C1 segment of cervical spinal cord (tissue), 14 donors: ENCODE results near the gene MAEA.
A peak's percentile ranks its signal among the peaks of the same experiment; 100 is the strongest.
"Not testable (repeated sequence)": the region's sequence is repeated elsewhere in the genome, so short reads cannot be mapped to it uniquely, and the experiment has no call there.

ENCODE experiments used
- DNase-seq, 14 donors: peaks; one replicate each; lab custom pipeline; 2025; lab: John Stamatoyannopoulos, UW

MAEA gene

DNA sequence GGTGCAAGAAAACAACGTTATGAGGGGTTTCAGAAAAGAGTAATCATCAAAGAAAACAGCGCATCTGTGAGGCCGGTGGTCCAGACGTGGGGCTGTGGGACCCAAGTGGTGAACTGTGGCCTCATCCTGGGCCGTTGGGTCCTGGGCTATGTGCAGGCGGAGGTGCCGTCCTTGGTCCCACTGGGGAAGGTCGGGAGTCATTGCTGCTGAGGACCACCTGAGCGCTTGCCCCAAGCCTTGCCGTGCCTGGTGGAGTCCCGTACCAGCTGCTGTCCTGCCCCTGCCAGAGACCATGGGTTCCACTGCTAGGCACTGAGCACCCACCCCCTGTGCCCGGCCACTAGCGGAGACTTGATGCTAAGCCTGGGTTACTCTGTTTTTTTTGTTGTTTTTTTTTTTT lies 31.8 kb downstream of the MAEA start:
- no peak for DNase-seq

DNA sequence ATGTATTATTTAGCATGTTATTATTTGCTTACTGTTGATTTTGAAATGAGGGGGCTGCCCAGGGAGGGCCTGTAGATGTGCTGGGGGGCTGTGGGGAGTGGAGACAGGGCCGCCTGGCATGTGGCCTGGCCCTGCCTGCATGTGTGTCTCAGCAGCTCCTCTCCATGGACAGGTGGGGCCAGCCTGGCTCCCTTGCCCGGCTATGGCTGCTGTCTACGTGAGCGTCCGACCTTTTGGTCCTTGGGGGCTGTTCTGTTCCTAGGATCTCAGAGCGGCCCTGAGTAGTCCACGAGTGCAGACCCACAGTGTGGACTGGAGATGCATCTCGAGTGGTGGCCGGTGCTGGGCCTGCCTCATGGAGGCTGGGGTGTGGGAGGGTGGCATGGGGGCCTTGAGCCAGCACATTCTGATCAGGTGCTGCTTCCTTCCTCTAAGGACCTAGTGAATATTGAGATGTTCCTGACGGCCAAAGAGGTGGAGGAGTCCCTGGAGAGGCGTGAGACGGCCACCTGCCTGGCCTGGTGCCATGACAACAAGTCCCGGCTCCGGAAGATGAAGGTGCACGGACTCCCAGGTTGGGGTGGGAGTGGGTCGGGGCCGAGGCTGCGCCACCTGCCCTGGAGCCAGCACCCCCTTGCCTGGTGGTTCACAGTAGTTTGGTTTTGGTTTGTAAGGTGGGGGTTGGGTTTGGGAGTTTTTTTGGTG lies 32.4 kb downstream of the MAEA start:
- peak in 1 of 14 donors; percentile 10 for DNase-seq

DNA sequence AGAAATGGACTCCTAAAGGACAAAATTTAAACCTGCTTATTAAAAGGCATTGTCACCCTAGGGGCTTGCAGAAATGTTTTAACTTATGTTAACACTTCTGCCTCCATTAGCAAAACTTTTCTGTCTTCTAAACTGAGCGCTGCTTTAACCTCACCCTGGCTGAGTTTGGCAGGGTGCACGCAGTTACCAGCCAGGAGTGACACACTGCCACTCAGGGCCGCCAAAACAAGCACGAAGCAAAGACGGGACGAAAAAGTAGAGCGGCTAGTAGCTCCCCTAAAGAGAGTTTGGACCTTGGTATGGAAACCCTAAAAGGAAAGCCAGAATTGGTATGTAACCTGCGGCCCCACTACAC lies 33.6 kb downstream of the MAEA start:
- DNase-seq = peak in 1 of 14 donors; percentile 53

DNA sequence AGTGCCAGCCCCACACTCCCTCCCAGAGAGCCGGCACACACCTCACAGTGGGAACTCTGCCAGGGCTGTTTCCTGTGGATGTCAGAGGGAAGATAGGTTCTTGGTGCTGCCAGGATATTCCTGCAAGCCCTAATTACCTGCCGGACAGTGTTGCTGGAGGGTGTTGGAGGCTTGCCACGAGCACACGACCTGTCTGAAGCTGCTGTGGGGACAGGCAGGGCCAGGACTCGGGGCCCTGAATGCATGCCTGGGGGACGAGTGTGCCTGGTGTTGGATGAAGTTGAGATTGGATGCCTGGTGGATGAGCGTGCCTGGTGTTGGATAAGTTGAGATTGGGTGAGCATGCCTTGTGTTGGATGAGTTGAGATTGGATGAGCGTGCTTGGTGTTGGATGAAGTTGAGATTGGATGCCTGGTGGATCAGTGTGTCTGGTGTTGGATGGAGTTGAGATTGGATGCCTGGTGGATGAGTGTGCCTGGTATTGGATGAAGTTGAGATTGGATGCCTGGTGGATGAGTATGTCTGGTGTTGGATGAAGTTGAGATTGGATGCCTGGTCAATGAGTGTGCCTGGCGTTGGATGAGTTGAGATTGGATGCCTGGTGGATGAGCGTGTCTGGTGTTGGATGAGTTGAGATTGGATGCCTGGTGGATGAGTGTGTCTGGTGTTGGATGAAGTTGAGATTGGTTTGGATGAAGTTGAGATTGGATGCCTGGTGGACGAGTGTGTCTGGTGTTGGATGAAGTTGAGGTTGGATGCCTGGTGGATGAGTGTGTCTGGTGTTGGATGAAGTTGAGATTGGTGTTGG lies 34.1 kb downstream of the MAEA start:
- DNase-seq = peak in 1 of 14 donors; percentile 53

DNA sequence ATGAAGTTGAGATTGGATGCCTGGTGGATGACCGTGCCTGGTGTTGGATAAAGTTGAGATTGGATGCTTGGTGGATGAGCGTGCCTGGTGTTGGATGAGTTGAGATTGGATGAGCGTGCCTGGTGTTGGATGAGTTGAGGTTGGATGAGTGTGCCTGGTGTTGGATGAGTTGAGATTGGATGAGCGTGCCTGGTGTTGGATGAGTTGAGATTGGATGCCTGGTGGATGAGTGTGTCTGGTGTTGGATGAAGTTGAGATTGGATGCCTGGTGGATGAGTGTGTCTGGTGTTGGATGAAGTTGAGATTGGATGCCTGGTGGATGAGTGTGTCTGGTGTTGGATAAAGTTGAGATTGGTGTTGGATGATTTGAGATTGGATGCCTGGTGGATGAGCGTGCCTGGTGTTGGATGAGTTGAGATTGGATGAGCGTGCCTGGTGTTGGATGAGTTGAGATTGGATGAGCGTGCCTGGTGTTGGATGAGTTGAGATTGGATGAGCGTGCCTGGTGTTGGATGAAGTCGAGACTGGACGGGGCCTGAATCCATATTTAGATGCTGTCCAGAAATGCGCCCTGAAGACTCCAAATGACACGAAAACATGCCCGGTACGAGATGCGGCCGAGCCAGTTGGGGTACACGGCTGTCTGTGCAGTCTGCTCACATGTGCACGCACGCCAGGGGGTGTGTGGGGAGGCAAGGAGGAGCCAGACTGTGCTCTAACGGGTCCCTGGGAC lies 34.9 kb downstream of the MAEA start:
- DNase-seq = not testable (repeated sequence)

DNA sequence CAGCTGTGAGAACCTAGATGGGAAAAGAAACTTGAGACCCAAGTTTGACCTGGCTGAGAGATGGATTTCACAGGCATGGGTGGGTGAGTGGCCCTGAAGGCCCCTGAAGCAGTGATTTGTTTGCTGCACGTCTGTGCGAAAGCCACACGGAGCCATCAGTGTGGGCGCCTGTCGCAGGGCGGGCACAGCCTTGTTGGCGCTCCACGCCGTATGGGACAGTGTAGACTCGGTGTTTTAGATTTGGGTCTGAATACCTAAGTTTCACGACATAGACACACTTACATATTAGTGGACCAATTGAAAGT lies 35.4 kb downstream of the MAEA start:
- no peak for DNase-seq

DNA sequence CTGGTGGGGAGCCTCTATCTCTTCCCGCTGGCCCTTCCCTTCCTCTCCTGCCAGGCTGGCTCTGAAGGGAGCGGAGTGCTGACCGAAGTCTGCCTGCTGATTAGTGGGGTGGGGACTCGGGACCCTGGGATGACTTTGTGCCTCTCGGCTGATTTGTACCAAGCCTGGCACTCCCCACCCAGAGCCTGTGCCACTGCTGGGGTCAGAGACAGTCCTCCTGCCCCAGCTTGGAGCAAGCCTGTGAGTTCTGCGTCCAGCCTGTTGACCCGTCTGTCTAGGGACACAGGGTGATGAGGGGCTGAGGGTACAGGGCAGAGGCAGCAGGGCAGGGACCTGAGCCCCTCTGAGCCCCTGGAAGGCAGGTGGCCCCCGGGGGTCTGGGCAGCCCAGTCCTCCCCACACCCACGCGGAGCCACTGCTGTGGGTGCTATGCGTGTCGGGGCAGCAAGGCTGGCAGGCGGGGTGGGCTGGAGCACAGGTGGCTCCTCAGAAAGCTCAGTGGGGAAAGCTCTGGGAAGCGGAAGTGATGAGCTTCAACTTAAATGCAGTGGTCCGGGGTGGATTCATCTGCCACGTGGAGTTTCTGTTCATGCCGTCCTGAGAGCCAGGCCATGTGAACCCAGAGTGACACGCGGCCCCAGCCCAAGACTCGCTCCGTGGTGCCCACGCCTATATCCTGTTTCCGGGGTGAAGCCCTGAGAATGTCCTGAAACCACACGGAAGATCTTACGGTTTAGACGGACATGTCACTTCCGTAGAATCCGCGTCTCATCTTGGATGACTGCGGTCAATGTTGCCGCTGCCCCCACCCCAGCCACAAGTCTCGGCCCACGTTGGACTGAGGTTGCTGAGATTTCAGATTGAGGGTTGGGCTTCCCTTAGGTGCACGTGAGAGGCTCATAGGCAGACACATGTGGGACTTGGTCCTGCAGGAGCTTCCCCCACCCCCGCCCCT lies 36.3 kb downstream of the MAEA start:
- no peak for DNase-seq

DNA sequence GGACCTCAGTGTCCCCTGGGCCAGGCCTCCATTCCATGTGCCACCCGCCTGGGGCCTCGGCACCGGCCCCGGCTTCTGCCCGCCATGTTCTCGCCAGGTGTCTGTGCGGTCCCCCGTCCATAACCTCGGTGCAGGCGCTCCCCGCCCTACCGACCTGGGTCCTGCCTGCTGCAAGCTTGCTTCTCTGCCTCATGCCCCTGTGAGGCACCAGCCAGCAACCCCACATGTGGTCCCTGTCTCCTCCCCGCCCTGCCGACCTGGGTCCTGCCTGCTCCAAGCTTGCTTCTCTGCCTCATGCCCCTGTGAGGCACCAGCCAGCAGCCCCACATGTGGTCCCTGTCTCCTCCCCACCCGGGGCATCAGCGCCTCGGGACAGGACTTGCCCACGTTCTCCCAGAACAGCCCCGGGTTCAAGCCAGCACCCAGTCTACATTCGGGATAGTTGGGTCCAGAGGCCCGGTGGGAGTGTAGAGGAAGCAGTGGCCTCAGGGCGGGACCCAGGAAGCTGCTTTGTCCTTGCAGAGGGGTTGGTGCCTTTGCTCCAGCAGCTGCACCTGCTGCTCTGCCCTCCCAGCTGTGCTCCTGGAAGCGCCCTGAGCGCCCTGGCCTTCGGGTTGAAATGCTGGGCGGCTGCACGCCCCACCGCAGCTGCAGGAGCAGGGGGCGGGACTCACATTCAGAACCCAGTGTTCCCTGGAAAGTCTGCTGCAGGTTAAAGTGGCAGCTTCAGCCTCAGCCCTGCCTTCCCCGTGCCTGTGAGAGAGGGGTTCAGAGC lies 37.2 kb downstream of the MAEA start:
- DNase-seq = no peak

DNA sequence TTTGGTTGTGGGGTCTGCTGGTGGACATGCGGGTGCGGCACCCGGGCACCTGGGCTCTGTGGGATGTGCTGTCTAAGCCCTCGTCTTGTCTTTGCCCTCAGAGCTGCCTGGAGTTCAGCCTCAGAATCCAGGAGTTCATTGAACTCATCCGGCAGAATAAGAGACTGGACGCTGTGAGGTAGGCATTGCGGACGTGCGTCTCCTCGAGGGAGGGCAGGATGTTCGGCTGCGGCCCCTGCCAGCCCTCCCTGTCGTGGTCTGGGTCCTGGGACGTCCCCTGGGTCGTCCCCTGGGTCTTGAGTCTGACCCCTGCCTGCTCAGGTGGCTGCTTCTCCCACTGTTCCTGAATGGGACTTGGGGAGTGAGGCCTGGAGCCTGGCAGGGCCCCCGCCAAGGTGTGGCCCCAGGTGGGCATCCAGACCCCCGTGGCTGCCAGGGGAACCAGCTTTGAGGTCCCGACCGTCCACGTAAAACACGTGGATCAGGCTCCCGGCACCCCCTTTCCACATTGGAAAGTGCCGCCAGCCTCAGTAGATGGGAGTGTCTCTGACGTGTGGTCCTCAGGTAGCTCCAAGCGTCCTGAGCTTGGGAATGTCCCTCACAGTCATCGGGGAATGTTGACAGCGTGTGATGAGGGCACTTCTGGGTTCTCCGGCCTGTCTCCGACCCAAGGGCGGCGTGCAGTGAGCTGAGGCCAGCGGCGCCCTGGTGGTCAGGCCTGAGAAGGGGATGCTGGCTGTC lies 38.0 kb downstream of the MAEA start:
- no peak for DNase-seq

DNA sequence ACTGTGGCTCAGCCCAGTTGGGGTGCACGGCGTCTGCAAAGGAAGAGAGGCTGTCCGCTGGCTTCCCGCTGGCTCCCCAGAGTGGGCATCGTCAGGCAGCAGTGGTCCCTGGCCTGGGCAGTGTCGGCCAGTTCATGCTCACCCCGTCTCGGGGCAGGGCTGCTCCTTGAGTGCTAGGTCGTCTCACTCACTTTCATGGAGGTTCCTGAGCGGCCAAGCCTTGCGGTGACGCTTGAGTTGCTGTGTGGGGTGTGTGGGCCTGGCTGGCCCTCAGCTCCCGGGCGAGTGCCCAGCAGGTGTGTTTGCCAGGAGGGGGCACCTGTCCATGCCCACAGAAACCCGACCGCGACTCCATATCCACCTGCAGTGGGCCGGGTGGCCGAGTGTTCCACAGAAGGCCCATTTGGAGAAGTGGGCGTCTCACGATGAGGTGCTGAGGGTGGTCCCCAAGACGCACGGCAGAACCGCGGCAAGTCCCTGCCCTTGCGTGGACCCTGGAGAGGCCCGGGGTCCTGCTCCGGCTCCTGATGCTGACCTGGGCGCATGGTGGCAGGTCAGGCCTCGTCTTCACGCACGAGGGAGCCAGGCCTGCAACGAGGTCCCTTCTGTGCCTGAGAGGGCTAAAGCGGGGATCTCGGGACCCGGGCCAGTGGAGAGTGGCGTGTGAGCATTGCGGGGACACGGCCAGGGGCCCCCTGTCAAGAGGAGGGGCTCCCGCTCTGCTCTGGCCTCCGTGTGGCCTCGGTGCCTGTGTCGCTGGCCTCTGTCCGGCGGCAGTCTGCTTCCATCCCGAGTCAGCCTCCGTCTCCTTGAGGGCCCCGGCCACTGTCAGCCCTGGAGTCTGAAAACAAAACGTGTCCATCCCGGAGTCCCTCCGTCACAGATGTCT lies 38.8 kb downstream of the MAEA start:
- DNase-seq = no peak

DNA sequence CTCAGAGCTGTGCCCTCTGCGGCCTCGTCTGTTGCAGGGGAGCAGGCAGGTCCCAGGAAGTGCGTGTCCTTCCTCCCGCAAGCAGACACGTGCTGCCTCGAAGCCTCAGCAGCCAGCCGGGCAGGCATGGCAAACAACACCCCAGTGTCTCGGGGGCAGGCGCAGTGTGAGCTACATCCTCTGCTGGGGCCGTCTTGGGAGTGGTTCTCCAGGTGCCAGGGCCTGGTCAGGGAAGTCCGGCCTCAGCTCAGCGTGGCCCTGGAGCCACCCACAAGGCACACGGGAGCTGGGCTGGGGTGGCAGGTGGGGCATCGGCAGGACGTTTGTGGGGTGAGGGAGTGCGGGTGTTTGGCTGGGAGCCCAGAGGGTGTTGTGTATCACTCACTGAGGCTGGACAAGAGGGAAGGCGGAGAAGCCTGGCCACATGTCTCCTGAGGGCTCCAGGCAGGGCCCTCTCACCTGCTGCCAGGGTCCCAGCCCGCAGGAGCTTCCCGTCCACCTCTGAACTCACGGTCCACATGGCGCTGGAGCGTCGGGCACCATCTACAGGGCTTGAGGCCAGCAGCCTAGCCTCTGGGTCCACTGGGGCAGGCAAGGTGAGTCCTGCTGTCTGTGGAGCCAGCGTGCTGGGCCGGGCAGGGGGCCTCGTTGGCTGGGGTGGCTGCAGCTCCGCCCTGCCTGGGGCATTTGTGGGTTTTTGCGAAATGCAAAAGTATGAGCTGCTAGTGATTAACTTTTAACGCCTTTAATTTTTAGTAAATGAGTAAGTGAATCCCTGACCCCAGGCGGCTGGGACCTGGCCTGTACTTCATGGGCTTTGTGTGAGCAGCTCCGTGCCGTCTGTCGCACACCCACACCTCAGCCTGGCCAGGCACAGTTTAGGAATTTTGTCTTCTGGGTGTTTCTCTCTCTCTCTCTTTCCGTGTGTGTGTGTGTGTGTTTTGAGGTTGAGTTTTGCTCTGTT lies 40.0 kb downstream of the MAEA start:
- DNase-seq = no peak

DNA sequence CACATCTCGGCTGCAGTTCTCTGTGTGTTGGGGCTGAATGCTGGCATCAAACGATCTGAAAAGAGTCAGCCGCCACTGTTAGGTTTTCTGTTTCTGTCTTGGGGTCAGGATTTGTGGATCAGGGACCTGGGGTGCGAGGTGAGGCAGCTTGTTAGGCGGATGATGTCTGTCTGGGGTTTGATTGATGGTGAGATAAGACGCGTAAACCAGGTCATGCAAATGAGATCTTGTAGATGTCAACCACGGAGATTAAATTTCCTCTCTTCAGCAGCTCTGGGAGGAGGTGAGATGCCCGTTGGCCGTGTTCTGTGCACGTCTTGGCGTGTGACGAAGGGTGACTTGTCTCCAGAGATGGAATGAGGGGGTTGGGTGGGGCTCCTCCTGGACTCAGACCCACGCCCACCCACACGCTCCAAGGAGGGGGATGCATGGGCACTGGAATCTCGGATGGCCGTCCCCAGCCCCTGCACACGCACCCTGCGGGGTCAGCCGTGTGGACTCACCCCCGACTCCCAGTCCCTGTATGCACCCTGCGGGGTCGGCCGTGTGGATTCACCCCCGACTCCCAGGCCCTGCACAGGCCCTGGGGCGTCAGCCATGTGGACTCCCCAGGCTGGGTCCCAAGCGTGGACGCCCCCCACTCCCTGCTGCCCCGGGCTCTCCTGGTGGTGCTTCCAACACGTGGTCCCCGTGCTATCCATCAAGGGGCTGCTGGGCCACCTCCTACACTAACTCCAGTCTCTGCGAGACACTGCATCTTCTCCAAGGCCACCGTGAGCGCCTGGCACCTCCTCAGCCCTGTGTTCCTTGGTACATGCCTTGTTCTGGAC lies 41.3 kb downstream of the MAEA start:
- DNase-seq = no peak

DNA sequence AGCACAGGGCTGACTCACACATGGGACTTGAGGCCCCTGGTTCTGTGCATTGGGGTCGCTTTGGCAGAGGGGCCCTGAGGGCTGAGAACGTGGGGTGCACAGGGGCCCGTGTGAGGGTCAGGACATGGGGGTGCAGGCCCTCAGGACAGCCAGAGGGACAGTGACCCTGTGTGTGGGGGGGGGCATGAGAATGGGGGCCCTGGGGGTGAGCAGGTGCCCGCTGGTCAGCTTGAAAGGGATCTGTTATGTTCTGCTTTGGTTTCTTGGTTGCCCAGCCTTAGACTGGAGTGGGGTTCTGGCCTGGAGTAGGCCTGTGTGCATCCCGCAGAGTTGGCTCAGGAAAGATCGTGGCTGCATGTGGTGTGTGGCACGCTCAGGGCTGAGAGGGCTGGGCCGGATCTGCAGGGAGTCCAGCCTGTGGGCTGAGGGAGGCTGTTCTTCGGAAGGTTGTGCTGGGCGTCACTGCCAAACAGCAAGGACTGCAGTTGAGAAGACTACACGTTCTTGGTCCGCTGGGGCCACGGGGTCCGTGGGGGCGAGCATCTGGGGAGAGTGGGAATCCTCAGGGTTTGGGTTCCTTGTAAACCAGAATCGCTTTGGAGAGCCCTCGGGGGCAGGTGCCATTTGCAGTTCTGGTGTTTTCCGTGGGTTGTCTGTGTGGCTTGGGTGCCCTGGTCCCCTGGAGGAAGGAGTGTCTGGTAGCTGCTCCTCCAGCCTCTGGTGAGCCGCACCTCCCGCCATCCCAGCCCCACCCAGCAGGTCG lies 42.1 kb downstream of the MAEA start:
- peak in 1 of 14 donors; percentile 35 for DNase-seq

DNA sequence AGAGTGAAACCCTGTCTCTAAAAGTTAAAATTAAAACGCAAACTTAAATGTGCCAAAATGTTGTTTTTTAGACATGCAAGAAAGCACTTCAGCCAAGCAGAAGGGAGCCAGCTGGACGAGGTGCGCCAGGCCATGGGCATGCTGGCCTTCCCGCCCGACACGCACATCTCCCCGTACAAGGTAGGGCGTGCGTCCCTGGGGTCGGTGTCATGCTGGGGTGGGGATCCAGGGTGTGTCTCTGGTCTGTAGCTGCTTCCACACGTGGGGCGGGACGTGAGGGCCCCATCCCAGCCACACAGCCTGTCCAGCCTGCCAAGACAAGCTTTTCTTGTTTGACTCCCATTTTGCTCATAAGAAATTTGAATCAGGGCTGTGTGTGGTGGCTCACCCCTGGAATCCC lies 43.0 kb downstream of the MAEA start:
- DNase-seq = no peak

DNA sequence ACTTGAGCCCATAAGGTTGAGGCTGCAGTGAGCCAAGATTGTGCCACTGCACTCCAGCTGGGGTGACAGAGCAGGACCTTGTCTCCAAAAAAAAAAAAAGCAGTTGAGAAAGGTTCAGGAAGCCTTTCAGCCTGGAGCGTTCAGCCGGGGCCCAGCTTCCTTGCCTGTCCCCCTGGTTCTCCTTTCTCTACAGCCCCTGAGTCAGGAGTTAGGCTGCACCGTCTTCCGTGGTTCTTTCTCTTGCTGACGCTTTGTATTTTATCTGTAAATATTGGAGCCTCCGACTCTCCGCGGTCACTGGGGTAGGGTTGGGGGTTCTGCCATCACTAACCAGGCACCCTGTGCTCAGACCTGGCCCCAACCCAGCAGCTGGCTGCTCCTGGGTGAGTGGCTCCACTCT lies 43.6 kb downstream of the MAEA start:
- peak in 1 of 14 donors; percentile 28 for DNase-seq
